MCF 10A (cell line): ENCODE data around the gene TMCO4. TPM values are rescaled to one million over a fixed set of nuclear protein-coding genes. Genes with fewer than 3 reads are reported as not detected.

Experiments
- BruUV-seq: library from RNA; stranded (reverse); fragments of 400-500 nt; replicated peaks from 2 replicates; lab custom pipeline; 2021; lab: Mats Ljungman, UMichigan
- CTCF ChIA-PET: fragments of 300-600 bp; sonication (Branson Sonifier 250); formaldehyde crosslinking; extraction: SDS; loops from one replicate; lab custom pipeline; 2021; ENCODE audit warnings: antibody characterized with exemption, inconsistent platforms; lab: Yijun Ruan, JAX
- POLR2A ChIA-PET: fragments of 300-600, 350-650 bp; sonication (Branson Sonifier 250); formaldehyde crosslinking; extraction: SDS; loops from one replicate; lab custom pipeline; 2020; ENCODE audit warnings: antibody characterized with exemption, inconsistent platforms; lab: Yijun Ruan, JAX
- DNase-seq: peaks from one replicate; pipeline ENCODE4 v3.0.0-alpha.2; 2018; ENCODE audit not compliant: unreplicated experiment
- H3K27ac Mint-ChIP-seq: one replicate; pipeline ENCODE4 v1.8.0; 2022; ENCODE audit warnings: mild to moderate bottlenecking, low read depth, mixed read lengths; ENCODE audit not compliant: unreplicated experiment
- H3K27me3 Mint-ChIP-seq: one replicate; pipeline ENCODE4 v1.8.0; 2022; ENCODE audit warnings: mixed read lengths; ENCODE audit not compliant: insufficient read depth, unreplicated experiment
- H3K36me3 Mint-ChIP-seq: one replicate; pipeline ENCODE4 v1.8.0; 2022; ENCODE audit warnings: mild to moderate bottlenecking, moderate library complexity, mixed read lengths; ENCODE audit not compliant: insufficient read depth, unreplicated experiment
- H3K4me1 Mint-ChIP-seq: one replicate; pipeline ENCODE4 v1.8.0; 2022; ENCODE audit warnings: mixed read lengths; ENCODE audit not compliant: insufficient read depth, unreplicated experiment
- H3K4me3 Mint-ChIP-seq: one replicate; pipeline ENCODE4 v1.8.0; 2022; ENCODE audit warnings: mild to moderate bottlenecking, moderate library complexity, mixed read lengths; ENCODE audit not compliant: unreplicated experiment
- H3K9me3 Mint-ChIP-seq: one replicate; pipeline ENCODE4 v1.8.0; 2022; ENCODE audit warnings: mixed read lengths; ENCODE audit not compliant: unreplicated experiment
- CTCF ChIP-seq: fragments of 200-600 bp; IDR thresholded peaks from one replicate; pipeline ENCODE4 v1.8.0; 2022; ENCODE audit warnings: antibody characterized with exemption, mild to moderate bottlenecking; ENCODE audit not compliant: unreplicated experiment
- intact Hi-C: fragments of 100-400 bp; cut with micrococcal nuclease; formaldehyde crosslinking; loops from 2 replicates; pipeline ENCODE4 v1.14.1; 2022
- total RNA-seq: library from RNA; stranded (reverse); gene quantifications from 2 replicates; pipeline ENCODE4 v1.2.3, GENCODE V29; 2022

The TMCO4 gene
- total RNA-seq, 1 experiment from 2014 or later, result 20.5 TPM

GRCh38 chr1:19800076-19800804 is 524 bp upstream of the TMCO4 start:
- H3K36me3 Mint-ChIP-seq, result peaks cover 15% of the 10 kb centered on the region
- no peaks in the 10 kb centered on the region for H3K9me3 Mint-ChIP-seq
- intact Hi-C loops, result no loop called here
- no TSS peak for BruUV-seq
- POLR2A ChIA-PET, result interaction anchor here (0.6 kb wide), 1 partner anchor 18 kb away, joined by 4 read pairs; no protein-coding TSS in a partner anchor
- H3K27ac Mint-ChIP-seq, result peak overlapping the region; percentile 75
- no peak for TF ChIP-seq CTCF
- peak; percentile 62 for DNase-seq
- no peaks in the 10 kb centered on the region for H3K27me3 Mint-ChIP-seq
- CTCF ChIA-PET, result no interaction called here
- peak overlapping the region; percentile 88 for H3K4me3 Mint-ChIP-seq
- H3K4me1 Mint-ChIP-seq, result peaks cover 21% of the 10 kb centered on the region

GRCh38 chr1:19798486-19799229 is 1.1 kb downstream of the TMCO4 start:
- POLR2A ChIA-PET, result interaction anchor here (0.7 kb wide), 1 partner anchor 83 kb away, joined by 5 read pairs; the partner anchor contains the start of gene OTUD3
- DNase-seq, result no peak
- peak overlapping the region; percentile 88 for H3K4me3 Mint-ChIP-seq
- no peak for TF ChIP-seq CTCF
- H3K27me3 Mint-ChIP-seq, result no peaks in the 10 kb centered on the region
- intact Hi-C loops, result no loop called here
- H3K9me3 Mint-ChIP-seq, result no peaks in the 10 kb centered on the region
- TSS peak; percentile 46 for BruUV-seq
- H3K27ac Mint-ChIP-seq, result peak overlapping the region; percentile 73
- H3K4me1 Mint-ChIP-seq, result peaks cover 21% of the 10 kb centered on the region
- H3K36me3 Mint-ChIP-seq, result peaks cover 28% of the 10 kb centered on the region
- CTCF ChIA-PET, result interaction anchor here (0.7 kb wide), 1 partner anchor 586 kb away, joined by 3 read pairs; no protein-coding TSS in a partner anchor

GRCh38 chr1:19797827-19798226 is 1.9 kb downstream of the TMCO4 start:
- Mint-ChIP-seq H3K27ac (no peak overlapping the region), H3K4me3 (no peak overlapping the region), H3K27me3 (no peaks in the 10 kb centered on the region), H3K36me3 (peaks cover 35% of the 10 kb centered on the region), H3K9me3 (no peaks in the 10 kb centered on the region), H3K4me1 (peaks cover 21% of the 10 kb centered on the region)
- ChIA-PET CTCF (no interaction called here), POLR2A (interaction anchor here (0.7 kb wide), 1 partner anchor 226 kb away, joined by 3 read pairs; no protein-coding TSS in a partner anchor)
- intact Hi-C loops, result no loop called here
- BruUV-seq, result no TSS peak
- TF ChIP-seq CTCF, result no peak
- DNase-seq, result no peak

GRCh38 chr1:19794583-19794982 is 5.1 kb downstream of the TMCO4 start:
- Mint-ChIP-seq H3K9me3 (no peaks in the 10 kb centered on the region), H3K4me3 (no peak overlapping the region), H3K27me3 (no peaks in the 10 kb centered on the region), H3K4me1 (peaks cover 22% of the 10 kb centered on the region), H3K36me3 (peaks cover 55% of the 10 kb centered on the region), H3K27ac (peak overlapping the region; percentile 32)
- DNase-seq, result no peak
- no peak for TF ChIP-seq CTCF
- intact Hi-C loops, result no loop called here
- CTCF ChIA-PET, result no interaction called here
- no TSS peak for BruUV-seq
- POLR2A ChIA-PET, result no interaction called here
